NCI-H2029 treated with DMSO at 0.1 percent for 48 hours (cell line): ENCODE results near the gene ARAP2.

Experiments used
- DNase-seq: peaks from one replicate; lab custom pipeline; 2025; lab: John Stamatoyannopoulos, UW

Gene ARAP2

GRCh38 chr4:36256398-36256891, 12.1 kb upstream of the ARAP2 start:
- DNase-seq, result no peak

DNA sequence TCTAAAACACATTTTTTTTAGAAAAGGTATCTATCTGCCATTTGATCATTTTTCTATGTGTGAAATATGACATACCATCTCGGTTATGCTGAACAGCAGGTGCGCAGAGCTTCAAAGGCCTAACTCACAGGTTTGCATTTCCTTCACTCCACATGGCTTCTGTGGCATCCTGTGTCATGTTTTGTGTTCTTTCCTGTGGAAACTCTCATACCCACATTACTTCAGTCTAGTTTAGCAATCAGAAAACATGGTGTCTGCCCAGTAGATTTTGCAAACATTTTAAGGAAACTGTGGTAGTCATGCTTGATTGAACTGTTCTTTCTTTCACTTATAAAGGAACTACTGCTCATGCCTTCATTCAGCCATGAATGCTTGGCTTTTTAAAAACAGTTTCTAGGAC, 11.3 kb upstream of the ARAP2 start:
- no peak for DNase-seq

- DNase-seq, result no peak
These were observed 10.1 kb upstream of the ARAP2 start for GRCh38 chr4:36254371-36254770.

DNA sequence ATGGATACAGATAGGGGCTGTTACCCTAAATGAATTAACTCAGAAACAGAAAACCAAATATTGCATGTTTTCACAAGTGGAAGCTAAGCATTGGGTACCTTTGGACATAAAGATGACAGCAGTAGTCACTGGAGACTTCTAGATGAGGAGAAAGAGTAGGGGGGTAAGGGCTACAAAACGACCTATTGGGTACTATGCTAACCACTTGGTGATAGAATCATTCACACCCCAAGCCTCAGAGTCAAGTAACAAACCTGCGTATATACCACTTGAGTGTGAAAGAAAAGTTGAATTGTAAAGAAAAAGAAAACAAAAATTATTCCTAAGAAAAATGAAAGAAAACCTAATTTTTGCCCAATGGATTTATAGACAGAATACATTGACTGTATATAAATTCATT, 7.7 kb upstream of the ARAP2 start:
- no peak for DNase-seq

DNA sequence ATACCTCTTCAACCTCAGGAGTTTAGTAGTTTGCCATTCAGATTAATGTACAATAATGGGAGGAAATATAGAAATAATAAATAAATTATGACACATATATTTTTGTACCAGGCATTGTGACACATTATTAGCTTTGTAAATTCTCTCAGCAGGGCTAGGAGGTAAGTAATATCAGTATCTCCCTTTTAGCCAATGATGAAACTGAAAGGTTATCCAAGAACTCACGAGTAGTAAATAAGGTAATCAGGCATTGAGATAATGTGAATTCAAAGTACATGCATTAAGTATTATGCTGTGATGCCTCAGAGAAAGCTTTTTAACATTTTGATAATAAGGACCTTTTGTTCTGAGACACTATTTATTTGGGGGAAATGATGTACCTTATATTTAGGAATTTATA, 5.3 kb upstream of the ARAP2 start:
- DNase-seq, result no peak

- DNase-seq, result no peak
These were observed 708 bp downstream of the ARAP2 start for GRCh38 chr4:36243355-36244256.

GRCh38 chr4:36242629-36243354, 1.5 kb downstream of the ARAP2 start:
- DNase-seq, result no peak

- no peak for DNase-seq
These were observed 2.5 kb downstream of the ARAP2 start for GRCh38 chr4:36241771-36242170.

- no peak for DNase-seq
These were observed 6.7 kb downstream of the ARAP2 start for GRCh38 chr4:36237366-36238313.

GRCh38 chr4:36236159-36236558, 8.2 kb downstream of the ARAP2 start:
- no peak for DNase-seq

DNA sequence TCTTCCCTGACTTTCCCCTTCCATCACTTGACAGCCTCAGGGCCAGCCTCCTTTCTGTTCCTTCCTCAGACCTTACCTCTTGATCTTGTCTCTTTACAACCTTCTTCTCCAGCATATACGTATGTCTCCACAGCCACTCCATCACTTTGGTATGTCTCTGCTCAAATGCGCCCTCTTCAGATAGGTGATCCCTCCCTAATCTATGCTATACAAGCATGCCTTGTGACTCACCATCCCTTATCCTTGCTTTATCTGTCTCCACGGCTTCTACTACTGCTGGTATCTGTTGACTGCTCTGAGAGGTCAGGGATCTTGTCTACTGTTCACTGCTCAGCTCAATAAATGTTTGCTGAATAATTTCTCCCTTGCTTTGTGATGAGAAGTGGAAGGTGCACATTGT, 9.0 kb downstream of the ARAP2 start:
- no peak for DNase-seq

GRCh38 chr4:36233567-36234266, 10.6 kb downstream of the ARAP2 start:
- DNase-seq, result no peak

- DNase-seq, result no peak
These were observed 13.8 kb downstream of the ARAP2 start for GRCh38 chr4:36230534-36230933.

GRCh38 chr4:36227913-36228312, 16.4 kb downstream of the ARAP2 start:
- DNase-seq, result no peak

DNA sequence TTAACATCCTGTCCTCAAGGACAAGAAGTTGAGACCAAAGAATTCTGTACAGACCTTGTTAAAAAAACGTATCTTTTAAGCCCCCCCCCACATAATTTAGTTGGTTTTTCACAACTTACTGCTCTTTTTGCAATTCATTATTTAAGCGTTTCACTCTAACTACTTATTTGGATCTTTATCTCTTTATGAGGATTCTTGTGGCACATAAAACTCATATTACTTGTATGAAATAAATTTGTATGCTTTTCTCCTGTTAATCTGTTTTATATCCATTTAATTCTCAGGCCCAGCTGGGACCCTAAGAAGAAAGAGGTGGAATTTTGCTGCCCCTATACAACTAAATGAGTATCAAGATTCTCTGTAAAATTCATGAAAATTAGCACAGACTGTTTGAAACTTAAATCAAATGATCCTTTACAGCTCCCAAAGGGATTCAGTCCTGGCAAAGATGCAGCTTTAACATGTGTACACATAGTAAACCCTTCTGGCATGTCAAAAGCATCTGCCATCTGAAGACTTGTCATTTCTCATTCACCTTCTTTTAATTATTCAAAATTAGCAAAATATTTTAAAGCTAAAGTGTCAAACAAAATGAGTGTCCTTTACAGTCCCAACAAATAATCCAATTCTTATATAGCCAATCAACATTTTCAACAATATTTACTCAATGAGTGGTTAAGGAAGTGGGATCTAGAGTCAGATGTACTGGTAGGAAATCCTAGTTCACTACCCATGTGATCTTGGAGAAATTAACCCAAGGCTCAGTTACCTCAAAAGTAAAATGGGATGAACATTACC, 17.7 kb downstream of the ARAP2 start:
- no peak for DNase-seq

- DNase-seq, result no peak
These were observed 19.1 kb downstream of the ARAP2 start for GRCh38 chr4:36224972-36225903.

- DNase-seq, result no peak
These were observed 21.6 kb downstream of the ARAP2 start for GRCh38 chr4:36222702-36223101.

GRCh38 chr4:36220776-36221175, 23.5 kb downstream of the ARAP2 start:
- DNase-seq, result no peak

DNA sequence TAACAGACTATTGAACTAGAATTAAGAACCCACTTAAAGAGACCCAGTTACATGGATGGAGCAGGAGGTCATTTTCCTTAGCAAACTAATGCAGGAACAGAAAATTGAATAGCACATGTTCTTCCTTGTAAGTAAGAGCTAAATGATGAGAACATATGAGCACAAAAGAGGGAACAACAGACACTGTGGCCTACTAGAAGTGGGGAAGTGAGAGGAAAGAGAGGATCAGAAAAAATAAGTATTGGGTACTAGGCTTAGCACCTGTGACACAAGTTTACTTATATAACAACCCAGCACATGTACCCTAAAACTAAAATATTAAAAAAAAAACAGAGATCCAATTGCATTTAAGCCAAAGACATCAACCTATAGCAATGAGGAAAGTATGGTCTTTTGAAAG, 26.2 kb downstream of the ARAP2 start:
- DNase-seq, result no peak
